Activated CD8-positive, alpha-beta T cell treated with anti-CD3 and anti-CD28 coated beads for 36 hours (primary cell): Measurements from ENCODE around the gene GDF7. TPM values are rescaled to one million over a fixed set of nuclear protein-coding genes. Genes with fewer than 3 reads are reported as not detected.

ENCODE experiments used
- ATAC-seq: fragments of 200-7000 bp; cut with Tn5 transposase; one replicate; pipeline ENCODE4 v1.10.0; 2021; ENCODE audit warnings: mild to moderate bottlenecking, moderate library complexity
- CTCF ChIA-PET: fragments of 350-600 bp; sonication (Branson Sonifier 250); formaldehyde crosslinking; loops from one replicate; lab custom pipeline; 2021; ENCODE audit warnings: antibody characterized with exemption; lab: Charles Lee
- POLR2A ChIA-PET: fragments of 350-600 bp; sonication (Branson Sonifier 250); formaldehyde crosslinking; loops from one replicate; lab custom pipeline; 2021; ENCODE audit warnings: antibody characterized with exemption; lab: Charles Lee
- DNase-seq: peaks from one replicate; pipeline ENCODE4 v3.0.0-alpha.2; 2020
- H3K27ac Mint-ChIP-seq: one replicate; pipeline ENCODE4 v1.8.0; 2021; ENCODE audit warnings: mild to moderate bottlenecking, mixed read lengths
- H3K27me3 Mint-ChIP-seq: one replicate; pipeline ENCODE4 v1.8.0; 2021; ENCODE audit warnings: mixed read lengths
- H3K36me3 Mint-ChIP-seq: one replicate; pipeline ENCODE4 v1.8.0; 2021; ENCODE audit warnings: low read depth, mixed read lengths
- H3K4me1 Mint-ChIP-seq: one replicate; pipeline ENCODE4 v1.8.0; 2021; ENCODE audit warnings: low read depth, mixed read lengths
- H3K4me3 Mint-ChIP-seq: one replicate; pipeline ENCODE4 v1.8.0; 2021; ENCODE audit warnings: mild to moderate bottlenecking, moderate library complexity, mixed read lengths
- H3K9me3 Mint-ChIP-seq: one replicate; pipeline ENCODE4 v1.8.0; 2021; ENCODE audit warnings: mixed read lengths
- CTCF ChIP-seq: fragments of 200-600 bp; IDR thresholded peaks from one replicate; pipeline ENCODE4 v1.8.0; 2022; ENCODE audit warnings: antibody characterized with exemption, mild to moderate bottlenecking
- intact Hi-C: fragments of 100-400 bp; cut with micrococcal nuclease; formaldehyde crosslinking; loops from one replicate; pipeline ENCODE4 v1.10.0; 2022
- total RNA-seq, 2 experiments: library from RNA; stranded (reverse); gene quantifications; one replicate each; pipeline ENCODE4 v1.2.3, GENCODE V29; 2021

Gene GDF7
- total RNA-seq, 2 experiments from 2014 or later = not detected

DNA sequence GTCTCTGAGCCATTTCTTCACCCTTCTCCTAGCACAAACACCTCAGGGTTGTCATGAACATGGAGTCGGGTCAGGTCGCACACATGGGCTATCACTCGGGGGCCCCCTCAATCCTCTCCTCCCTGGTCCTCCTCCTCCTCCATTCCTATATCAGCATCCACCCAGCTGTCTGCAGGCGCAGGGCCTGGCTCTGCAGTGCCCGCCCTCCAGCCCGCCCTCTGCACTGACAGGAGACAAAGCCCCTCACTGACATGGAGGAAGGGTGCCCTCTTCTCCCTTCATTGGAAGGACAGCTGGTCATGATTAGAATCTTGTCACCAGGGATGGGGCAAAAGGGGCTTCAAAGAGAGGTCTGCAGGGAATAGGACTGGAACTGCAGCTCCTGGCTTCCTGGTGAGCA is 37.8 kb upstream of the GDF7 start:
- H3K36me3 Mint-ChIP-seq = no peaks in the 10 kb centered on the region
- H3K9me3 Mint-ChIP-seq = no peaks in the 10 kb centered on the region
- CTCF ChIA-PET = no interaction called here
- H3K4me1 Mint-ChIP-seq = no peaks in the 10 kb centered on the region
- TF ChIP-seq CTCF = no peak
- no peak for DNase-seq
- H3K4me3 Mint-ChIP-seq = no peak overlapping the region
- ATAC-seq = no peak
- no peaks in the 10 kb centered on the region for H3K27me3 Mint-ChIP-seq
- H3K27ac Mint-ChIP-seq = no peak overlapping the region
- intact Hi-C loops = no loop called here
- POLR2A ChIA-PET = interaction anchor here (0.9 kb wide), 1 partner anchor 11 kb away, joined by 3 read pairs; no protein-coding TSS in a partner anchor

- H3K9me3 Mint-ChIP-seq = no peaks in the 10 kb centered on the region
- POLR2A ChIA-PET = interaction anchor here (0.9 kb wide), 1 partner anchor 11 kb away, joined by 3 read pairs; no protein-coding TSS in a partner anchor
Observed at GRCh38 chr2:20629581-20630171, 37.3 kb upstream of the GDF7 start.

GRCh38 chr2:20630967-20631366 is 36.0 kb upstream of the GDF7 start:
- DNase-seq = no peak
- ChIA-PET POLR2A (interaction anchor here (1.5 kb wide), 1 partner anchor 214 kb away, joined by 4 read pairs; no protein-coding TSS in a partner anchor), CTCF (interaction anchor here (1.4 kb wide), 1 partner anchor 20 kb away, joined by 3 read pairs; the partner anchor contains the start of gene HS1BP3)
- H3K27ac Mint-ChIP-seq = no peak overlapping the region
- no peak overlapping the region for H3K4me3 Mint-ChIP-seq
- H3K9me3 Mint-ChIP-seq = no peaks in the 10 kb centered on the region
- H3K4me1 Mint-ChIP-seq = peaks cover 1% of the 10 kb centered on the region
- no peak for TF ChIP-seq CTCF
- no peaks in the 10 kb centered on the region for H3K27me3 Mint-ChIP-seq
- no peak for ATAC-seq
- intact Hi-C loops = no loop called here
- peaks cover 2% of the 10 kb centered on the region for H3K36me3 Mint-ChIP-seq

More at GRCh38 chr2:20629581-20630171, 37.3 kb upstream of the GDF7 start:
- Mint-ChIP-seq H3K4me3 (no peak overlapping the region), H3K27ac (no peak overlapping the region), H3K36me3 (no peaks in the 10 kb centered on the region), H3K27me3 (no peaks in the 10 kb centered on the region), H3K4me1 (no peaks in the 10 kb centered on the region)
- CTCF ChIA-PET = no interaction called here
- DNase-seq (no peak), ATAC-seq (no peak)
- TF ChIP-seq CTCF = no peak
- intact Hi-C loops = no loop called here

DNA sequence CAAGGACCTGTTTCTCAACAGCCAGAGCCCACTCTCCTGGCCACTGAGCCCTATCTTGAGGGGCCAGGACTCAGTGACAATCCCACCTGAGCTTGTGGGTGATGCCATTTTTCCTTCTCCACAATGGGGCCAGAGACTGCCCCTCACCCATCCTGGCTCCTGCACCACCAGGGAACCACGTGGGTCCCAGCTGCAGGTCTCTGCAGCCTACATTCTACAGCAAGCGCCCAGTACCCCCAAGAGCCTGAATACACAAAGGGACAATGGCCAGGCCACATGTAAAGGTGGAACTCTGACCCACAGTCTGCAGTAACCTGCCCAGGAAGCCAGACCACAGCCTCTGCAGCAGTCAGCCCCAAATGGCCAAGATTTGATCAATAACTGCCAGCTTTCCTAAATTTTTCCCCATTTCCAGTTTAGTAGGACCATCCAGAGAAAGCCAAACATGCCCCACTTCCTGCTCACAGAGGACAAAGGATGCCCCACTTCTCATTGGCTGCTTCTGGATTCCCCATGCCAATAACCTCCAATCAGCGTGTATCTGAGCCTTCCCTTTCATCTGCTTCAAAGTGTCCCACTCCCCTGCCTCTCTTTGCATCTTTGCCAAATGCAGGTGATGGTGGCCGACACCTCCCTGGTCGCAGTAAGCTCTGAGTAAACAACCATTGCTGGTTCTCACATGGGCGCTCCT is 35.2 kb upstream of the GDF7 start:
- Mint-ChIP-seq H3K36me3 (peaks cover 2% of the 10 kb centered on the region), H3K27ac (no peak overlapping the region), H3K9me3 (no peaks in the 10 kb centered on the region), H3K4me1 (peaks cover 2% of the 10 kb centered on the region), H3K4me3 (no peak overlapping the region), H3K27me3 (no peaks in the 10 kb centered on the region)
- no peak for ATAC-seq
- ChIA-PET CTCF (interaction anchor here (1.1 to 2.1 kb wide), 3 partner anchors 11 to 192 kb away, joined by 3 to 8 read pairs (median 4); no protein-coding TSS in a partner anchor), POLR2A (interaction anchor here (1.5 kb wide), 1 partner anchor 215 kb away, joined by 4 read pairs; no protein-coding TSS in a partner anchor)
- DNase-seq = no peak
- TF ChIP-seq CTCF = no peak
- intact Hi-C loops = no loop called here
